SJCRH30 (cell line): Measurements from ENCODE around the gene VASH2. TPM values are rescaled to one million over a fixed set of nuclear protein-coding genes. Genes with fewer than 3 reads are reported as not detected.
"Not testable (repeated sequence)": the region's sequence is repeated elsewhere in the genome, so short reads cannot be mapped to it uniquely, and the experiment has no call there.

ENCODE experiments used
- DNase-seq, 2 experiments: peaks; one replicate each; pipeline ENCODE4 v3.0.0-alpha.2; 2015 to 2020
- H3K27ac ChIP-seq: fragments of 250-450 bp; sonication (Bioruptor Pico); 2 replicates; pipeline ENCODE4 v1.5.1; 2020; ENCODE audit warnings: mild to moderate bottlenecking, moderate library complexity
- H3K27me3 ChIP-seq: fragments of 250-450 bp; sonication (Bioruptor Pico); 2 replicates; pipeline ENCODE4 v1.5.1; 2020; ENCODE audit warnings: mild to moderate bottlenecking, moderate library complexity
- H3K36me3 ChIP-seq: fragments of 250-450 bp; sonication (Bioruptor Pico); 2 replicates; pipeline ENCODE4 v1.5.1; 2020; ENCODE audit warnings: mild to moderate bottlenecking, moderate library complexity
- H3K4me1 ChIP-seq: fragments of 250-450 bp; sonication (Bioruptor Pico); 2 replicates; pipeline ENCODE4 v1.5.1; 2020; ENCODE audit warnings: mild to moderate bottlenecking, moderate library complexity
- H3K4me3 ChIP-seq: fragments of 250-450 bp; sonication (Bioruptor Pico); 2 replicates; pipeline ENCODE4 v1.5.1; 2020; ENCODE audit warnings: mild to moderate bottlenecking, moderate library complexity
- H3K9me3 ChIP-seq: fragments of 250-450 bp; sonication (Bioruptor Pico); replicated peaks from 2 replicates; pipeline ENCODE4 v1.5.1; 2020; ENCODE audit warnings: mild to moderate bottlenecking, moderate library complexity
- total RNA-seq: library from RNA; depleted of rRNA; stranded (reverse); fragments of >200 nt; shearing (Covaris generic); gene quantifications from 2 replicates; pipeline ENCODE4 v1.2.3, GENCODE V29; 2014

The VASH2 gene
- total RNA-seq, 1 experiment from 2014 or later, result 153 TPM

DNA sequence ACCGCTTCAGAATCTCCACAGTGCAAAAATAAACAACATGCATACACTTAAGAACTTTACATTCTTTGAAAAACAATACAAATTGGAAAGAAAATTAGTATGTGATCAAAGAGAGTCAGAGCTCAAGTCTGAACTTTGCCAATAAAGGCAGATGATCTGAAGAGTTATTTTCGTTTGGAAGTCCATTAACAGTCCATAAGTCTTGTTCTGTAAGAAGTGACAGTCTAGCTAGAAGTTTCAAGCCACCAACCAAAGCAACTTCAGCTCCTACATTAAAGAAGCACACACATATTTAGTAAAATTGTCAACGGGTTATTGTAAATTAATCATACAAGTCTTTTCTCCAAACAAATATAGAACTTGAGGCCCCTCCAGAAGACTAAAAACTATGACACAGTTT lies 44.6 kb downstream of the VASH2 start:
- DNase-seq, result no peak
- no peak overlapping the region for H3K4me3 ChIP-seq
- peaks cover 78% of the 10 kb centered on the region for H3K36me3 ChIP-seq
- H3K9me3 ChIP-seq, result no peaks in the 10 kb centered on the region
- no peak overlapping the region for H3K27ac ChIP-seq
- H3K4me1 ChIP-seq, result peaks cover 18% of the 10 kb centered on the region
- no peaks in the 10 kb centered on the region for H3K27me3 ChIP-seq

- H3K9me3 ChIP-seq, result no peaks in the 10 kb centered on the region
Observed at GRCh38 chr1:213003256-213003655, 52.9 kb downstream of the VASH2 start.

GRCh38 chr1:213008564-213008963 lies 58.2 kb downstream of the VASH2 start:
- Histone ChIP-seq H3K9me3 (no peaks in the 10 kb centered on the region), H3K36me3 (peaks cover 48% of the 10 kb centered on the region), H3K4me1 (no peaks in the 10 kb centered on the region), H3K27ac (no peak overlapping the region), H3K27me3 (no peaks in the 10 kb centered on the region), H3K4me3 (no peak overlapping the region)
- DNase-seq, result no peak

More at GRCh38 chr1:213003256-213003655, 52.9 kb downstream of the VASH2 start:
- Histone ChIP-seq H3K27me3 (no peaks in the 10 kb centered on the region), H3K27ac (no peak overlapping the region), H3K4me3 (no peak overlapping the region), H3K36me3 (peaks cover 64% of the 10 kb centered on the region), H3K4me1 (no peaks in the 10 kb centered on the region)
- DNase-seq, result no peak

GRCh38 chr1:213014642-213015041 lies 64.3 kb downstream of the VASH2 start:
- peak overlapping the region; percentile 84 for H3K4me3 ChIP-seq
- H3K4me1 ChIP-seq, result peaks cover 7% of the 10 kb centered on the region
- H3K27ac ChIP-seq, result peak overlapping the region; percentile 91
- peaks cover 17% of the 10 kb centered on the region for H3K36me3 ChIP-seq
- no peaks in the 10 kb centered on the region for H3K27me3 ChIP-seq
- peak; percentile 64 to 75 for DNase-seq
- H3K9me3 ChIP-seq, result no peaks in the 10 kb centered on the region

- no peaks in the 10 kb centered on the region for H3K27me3 ChIP-seq
- H3K4me1 ChIP-seq, result peaks cover 7% of the 10 kb centered on the region
- peaks cover 17% of the 10 kb centered on the region for H3K36me3 ChIP-seq
- no peaks in the 10 kb centered on the region for H3K9me3 ChIP-seq
- H3K27ac ChIP-seq, result peak within 1 kb of the TSS; percentile 91
- DNase-seq, result peak; percentile 99
- H3K4me3 ChIP-seq, result peak within 1 kb of the TSS; percentile 84
Observed at GRCh38 chr1:213015099-213016050, 65.0 kb downstream of the VASH2 start, which contains the start of gene ANGEL2. ANGEL2 (minus strand) TSS chr1:213015867; CDS start chr1:213015671, 196 bp downstream.

DNA sequence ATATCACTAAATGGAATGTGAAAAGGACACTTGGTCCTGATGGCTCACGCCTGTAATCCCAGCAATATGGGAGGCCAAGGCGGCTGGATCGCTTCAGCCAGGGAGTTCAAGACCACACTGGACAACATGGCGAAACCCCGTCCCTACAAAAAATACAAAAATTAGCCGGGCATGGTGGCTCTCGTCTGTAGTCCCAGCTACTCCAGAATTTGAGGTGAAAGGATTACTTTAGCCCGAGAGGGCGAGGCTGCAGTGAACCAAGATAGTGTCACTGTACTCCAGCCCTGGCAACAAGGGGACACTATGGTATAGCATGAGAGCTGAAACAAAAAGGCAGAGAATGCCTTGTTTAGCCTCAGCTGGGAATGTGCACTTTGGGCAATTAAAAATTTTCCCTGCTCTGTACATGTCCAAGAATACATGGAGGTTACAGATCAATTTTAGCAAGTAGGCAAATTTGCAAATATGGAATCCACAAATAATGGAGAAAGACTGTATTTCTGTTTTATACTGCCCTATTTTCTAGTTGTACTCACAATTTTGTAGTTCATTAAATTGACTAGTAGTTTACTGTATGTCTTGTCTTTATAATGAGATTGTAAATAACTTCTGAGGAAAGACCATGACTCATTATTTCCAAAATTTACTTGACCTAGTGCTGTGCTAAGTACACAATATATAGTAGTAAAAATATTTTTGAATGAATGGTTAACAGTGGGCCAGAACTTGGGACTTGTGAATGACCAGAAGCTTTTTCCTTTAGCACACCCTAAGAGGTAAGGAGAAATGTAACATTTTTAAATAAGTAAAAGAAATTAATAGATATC lies 67.3 kb downstream of the VASH2 start:
- no peak for DNase-seq
- Histone ChIP-seq H3K9me3 (no peaks in the 10 kb centered on the region), H3K36me3 (peaks cover 4% of the 10 kb centered on the region), H3K27me3 (no peaks in the 10 kb centered on the region), H3K27ac (no peak overlapping the region), H3K4me3 (no peak overlapping the region), H3K4me1 (peaks cover 7% of the 10 kb centered on the region)

DNA sequence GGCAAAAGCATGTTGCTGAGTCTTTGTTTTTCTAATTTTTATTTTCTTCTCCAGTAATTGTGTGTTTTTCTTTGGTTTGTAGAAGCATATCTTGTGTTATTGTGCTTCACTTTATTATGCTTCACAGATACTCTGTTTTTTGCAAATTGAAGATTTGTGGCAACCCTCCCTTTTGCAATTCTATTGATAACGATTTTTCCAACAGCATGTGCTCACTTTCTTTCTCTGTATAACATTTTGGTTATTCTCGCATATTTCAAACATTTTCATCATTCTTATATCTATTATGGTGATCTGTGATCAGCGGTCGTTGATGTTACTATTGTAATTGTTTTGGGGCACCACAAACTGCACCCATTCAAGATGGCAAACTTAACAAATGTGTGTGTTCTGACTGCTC lies 69.1 kb downstream of the VASH2 start:
- Histone ChIP-seq H3K36me3 (no peaks in the 10 kb centered on the region), H3K4me1 (no peaks in the 10 kb centered on the region), H3K27ac (no peak overlapping the region), H3K4me3 (no peak overlapping the region), H3K9me3 (no peaks in the 10 kb centered on the region), H3K27me3 (no peaks in the 10 kb centered on the region)
- DNase-seq, result no peak

DNA sequence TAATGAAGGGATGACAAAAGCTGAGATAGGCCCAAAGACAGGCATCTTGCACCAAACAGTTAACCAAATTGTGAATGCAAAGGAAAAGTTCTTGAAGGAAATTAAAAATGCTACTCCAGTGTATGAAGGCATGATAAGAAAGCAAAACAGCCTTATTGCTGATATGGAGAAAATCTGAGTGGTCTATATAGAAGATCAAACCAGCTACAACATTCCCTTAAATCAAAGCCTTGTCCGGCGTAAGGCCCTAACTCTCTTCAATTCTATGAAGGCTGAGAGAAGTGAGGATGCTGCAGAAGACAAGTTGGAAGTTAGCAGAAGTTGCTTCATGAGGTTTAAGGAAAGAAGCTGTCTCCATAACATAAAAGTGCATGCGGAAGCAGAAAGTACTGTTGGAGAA lies 69.7 kb downstream of the VASH2 start:
- Histone ChIP-seq H3K27me3 (no peaks in the 10 kb centered on the region), H3K27ac (no peak overlapping the region), H3K36me3 (no peaks in the 10 kb centered on the region), H3K9me3 (no peaks in the 10 kb centered on the region; the same call in 1 of the 2 replicates), H3K4me1 (no peaks in the 10 kb centered on the region), H3K4me3 (no peak overlapping the region)
- no peak for DNase-seq

GRCh38 chr1:213027024-213027423 lies 76.7 kb downstream of the VASH2 start:
- not testable (repeated sequence) for H3K4me3 ChIP-seq, H3K36me3 ChIP-seq, H3K27ac ChIP-seq, DNase-seq, H3K27me3 ChIP-seq, H3K4me1 ChIP-seq, H3K9me3 ChIP-seq

GRCh38 chr1:213032651-213033050 lies 82.3 kb downstream of the VASH2 start:
- H3K9me3 ChIP-seq, result peaks cover 3% of the 10 kb centered on the region

GRCh38 chr1:213034713-213035112 lies 84.4 kb downstream of the VASH2 start:
- no peaks in the 10 kb centered on the region for H3K36me3 ChIP-seq
- no peaks in the 10 kb centered on the region for H3K27me3 ChIP-seq
- no peak overlapping the region for H3K27ac ChIP-seq
- H3K9me3 ChIP-seq, result peaks cover 3% of the 10 kb centered on the region; the same call in 1 of the 2 replicates
- no peak overlapping the region for H3K4me3 ChIP-seq
- H3K4me1 ChIP-seq, result no peaks in the 10 kb centered on the region; the same call in 1 of the 2 replicates
- DNase-seq, result no peak

More at GRCh38 chr1:213032651-213033050, 82.3 kb downstream of the VASH2 start:
- H3K36me3 ChIP-seq, result no peaks in the 10 kb centered on the region
- H3K27ac ChIP-seq, result no peak overlapping the region
- no peaks in the 10 kb centered on the region for H3K27me3 ChIP-seq
- H3K4me3 ChIP-seq, result no peak overlapping the region
- DNase-seq, result no peak
- H3K4me1 ChIP-seq, result no peaks in the 10 kb centered on the region

- DNase-seq, result no peak
- Histone ChIP-seq H3K27me3 (no peaks in the 10 kb centered on the region), H3K4me3 (no peak overlapping the region), H3K4me1 (peaks cover 5% of the 10 kb centered on the region), H3K36me3 (no peaks in the 10 kb centered on the region), H3K9me3 (peaks cover 3% of the 10 kb centered on the region; the same call in 1 of the 2 replicates), H3K27ac (no peak overlapping the region)
Observed at GRCh38 chr1:213035573-213035972, 85.2 kb downstream of the VASH2 start.
